D721Med (cell line): Measurements from ENCODE around the gene ZDHHC9.

ENCODE experiments used
- DNase-seq: peaks from one replicate; pipeline ENCODE4 v3.0.0; 2011; ENCODE audit warnings: low spot score; ENCODE audit not compliant: insufficient read length
- FAIRE-seq: peaks from 2 replicates; lab custom pipeline; 2011; peaks lifted over from hg19 to GRCh38; lab: Jason Lieb, UNC
- TF ChIP-seq, protein P1 (sequence below): IDR thresholded peaks from 2 replicates; pipeline ENCODE4 v1.5.1; 2012; ENCODE audit warnings: mild to moderate bottlenecking, control low read depth; ENCODE audit not compliant: insufficient read depth; ENCODE audit errors: missing control alignments

ZDHHC9 gene

GRCh38 chrX:129754056-129755024 is 89.3 kb downstream of the ZDHHC9 start:
- no peak for DNase-seq
- TF ChIP-seq, protein P1, sequence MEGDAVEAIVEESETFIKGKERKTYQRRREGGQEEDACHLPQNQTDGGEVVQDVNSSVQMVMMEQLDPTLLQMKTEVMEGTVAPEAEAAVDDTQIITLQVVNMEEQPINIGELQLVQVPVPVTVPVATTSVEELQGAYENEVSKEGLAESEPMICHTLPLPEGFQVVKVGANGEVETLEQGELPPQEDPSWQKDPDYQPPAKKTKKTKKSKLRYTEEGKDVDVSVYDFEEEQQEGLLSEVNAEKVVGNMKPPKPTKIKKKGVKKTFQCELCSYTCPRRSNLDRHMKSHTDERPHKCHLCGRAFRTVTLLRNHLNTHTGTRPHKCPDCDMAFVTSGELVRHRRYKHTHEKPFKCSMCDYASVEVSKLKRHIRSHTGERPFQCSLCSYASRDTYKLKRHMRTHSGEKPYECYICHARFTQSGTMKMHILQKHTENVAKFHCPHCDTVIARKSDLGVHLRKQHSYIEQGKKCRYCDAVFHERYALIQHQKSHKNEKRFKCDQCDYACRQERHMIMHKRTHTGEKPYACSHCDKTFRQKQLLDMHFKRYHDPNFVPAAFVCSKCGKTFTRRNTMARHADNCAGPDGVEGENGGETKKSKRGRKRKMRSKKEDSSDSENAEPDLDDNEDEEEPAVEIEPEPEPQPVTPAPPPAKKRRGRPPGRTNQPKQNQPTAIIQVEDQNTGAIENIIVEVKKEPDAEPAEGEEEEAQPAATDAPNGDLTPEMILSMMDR, result no peak

More at GRCh38 chrX:129754056-129755024, 89.3 kb downstream of the ZDHHC9 start:
- FAIRE-seq, result no peak
